Stimulated activated CD8-positive, alpha-beta memory T cell treated with anti-CD3 and anti-CD28 coated beads, Interleukin-7, amount 100 ng/mL, for 1 hour (primary cell): ENCODE measurements around the gene F5.

ENCODE experiments used
- DNase-seq, 2 donors: peaks; one replicate each; pipeline ENCODE4 v3.0.0-alpha.2; 2020; ENCODE audit warnings: low read depth in 2 of 2

F5 gene

GRCh38 chr1:169586395-169587255 is at the start of gene F5:
F5 (minus strand) TSS chr1:169586481; CDS start chr1:169586386, 95 bp downstream.
- DNase-seq = peak; percentile 34 to 55

GRCh38 chr1:169634877-169635276 is 48.6 kb upstream of the F5 start:
- no peak for DNase-seq

- DNase-seq = no peak
Observed at GRCh38 chr1:169634145-169634544, 47.9 kb upstream of the F5 start.

GRCh38 chr1:169631249-169631648 is 45.0 kb upstream of the F5 start:
- no peak for DNase-seq

- DNase-seq = no peak
Observed at GRCh38 chr1:169630006-169630405, 43.7 kb upstream of the F5 start, which contains the start of gene SELP. SELP (minus strand) TSS chr1:169630124; CDS start chr1:169630074, 50 bp downstream.

- no peak for DNase-seq
Observed at GRCh38 chr1:169624912-169625311, 38.6 kb upstream of the F5 start.

- DNase-seq = no peak
Observed at GRCh38 chr1:169624122-169624521, 37.8 kb upstream of the F5 start.

GRCh38 chr1:169623132-169623926 is 37.0 kb upstream of the F5 start:
- DNase-seq = no peak

- DNase-seq = no peak
Observed at GRCh38 chr1:169620565-169620964, 34.3 kb upstream of the F5 start.

- DNase-seq = no peak
Observed at GRCh38 chr1:169618367-169618766, 32.1 kb upstream of the F5 start.

- no peak for DNase-seq
Observed at GRCh38 chr1:169615803-169616202, 29.5 kb upstream of the F5 start.

GRCh38 chr1:169610858-169611257 is 24.6 kb upstream of the F5 start:
- no peak for DNase-seq

GRCh38 chr1:169610108-169610507 is 23.8 kb upstream of the F5 start:
- no peak for DNase-seq

GRCh38 chr1:169608226-169608625 is 21.9 kb upstream of the F5 start:
- DNase-seq = no peak

GRCh38 chr1:169604781-169605560 is 18.7 kb upstream of the F5 start:
- DNase-seq = peak; percentile 12 to 13

- DNase-seq = no peak
Observed at GRCh38 chr1:169601096-169601881, 15.0 kb upstream of the F5 start.

- DNase-seq = no peak
Observed at GRCh38 chr1:169595764-169596711, 9.8 kb upstream of the F5 start.

GRCh38 chr1:169594391-169594790 is 8.1 kb upstream of the F5 start:
- no peak for DNase-seq

- DNase-seq = no peak
Observed at GRCh38 chr1:169590932-169591331, 4.7 kb upstream of the F5 start.
